Gastroesophageal sphincter (tissue), 3 donors: ENCODE results near the gene COLEC11.

Experiments
- EP300 ChIP-seq: sonication (generic); formaldehyde crosslinking; IDR thresholded peaks from one replicate; pipeline ENCODE4 v1.6.1; 2017; ENCODE audit warnings: antibody characterized with exemption, mild to moderate bottlenecking
- TF ChIP-seq, protein P1 (sequence below), 4 experiments: fragments of 200-600 bp in 2 of 4; fragments of 450-650 bp in 2 of 4; sonication (generic) in 1 of 4; IDR thresholded peaks; one replicate each; pipeline ENCODE4 v1.5.1; 2017 to 2019; ENCODE audit warnings: antibody characterized with exemption in 4 of 4, mild to moderate bottlenecking in 2 of 4, moderate library complexity in 2 of 4

DNA sequence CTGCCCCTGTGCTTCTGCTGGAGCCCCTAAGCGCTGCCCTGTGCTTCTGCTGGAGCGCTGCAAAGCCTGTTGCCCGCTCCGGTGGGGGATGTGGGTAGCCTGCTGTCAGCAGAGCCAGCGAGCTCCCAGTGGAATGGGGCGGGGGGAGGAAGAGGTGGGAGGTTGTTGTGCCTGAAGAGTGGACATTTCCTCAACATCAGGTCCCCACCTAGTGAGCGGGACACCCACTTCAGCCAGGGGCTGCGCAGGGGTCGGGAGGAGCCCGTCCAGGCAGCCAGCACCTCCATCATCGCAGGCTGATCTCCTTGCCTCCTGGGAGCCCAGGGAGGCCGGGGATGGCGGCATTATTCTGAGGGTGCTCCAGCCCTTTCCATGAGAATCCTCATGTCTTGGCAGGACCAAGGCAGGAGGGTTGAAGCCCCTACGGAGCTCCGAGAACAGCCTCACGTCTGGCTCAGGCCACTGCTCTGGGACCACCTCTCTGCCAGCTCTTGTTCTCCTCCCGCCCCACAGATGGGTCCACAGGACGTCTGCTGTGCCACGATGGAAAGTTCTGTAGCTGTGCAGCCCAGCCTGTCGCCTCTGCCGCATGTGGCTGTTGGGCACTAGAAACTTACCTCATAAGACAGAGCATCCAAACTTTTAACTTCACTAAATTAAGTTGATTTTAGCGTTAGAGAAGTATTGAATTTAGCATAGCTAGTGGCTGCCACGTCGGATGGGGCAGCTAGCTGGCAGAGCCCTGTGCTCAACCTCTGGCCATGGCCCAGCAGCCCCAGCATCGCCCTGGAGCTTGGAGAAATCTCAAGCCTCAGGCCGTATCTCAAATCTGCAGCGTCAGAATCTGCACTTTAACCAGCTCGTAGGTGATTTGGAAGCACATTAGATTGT lies 61.2 kb downstream of the COLEC11 start:
- TF ChIP-seq, protein P1, sequence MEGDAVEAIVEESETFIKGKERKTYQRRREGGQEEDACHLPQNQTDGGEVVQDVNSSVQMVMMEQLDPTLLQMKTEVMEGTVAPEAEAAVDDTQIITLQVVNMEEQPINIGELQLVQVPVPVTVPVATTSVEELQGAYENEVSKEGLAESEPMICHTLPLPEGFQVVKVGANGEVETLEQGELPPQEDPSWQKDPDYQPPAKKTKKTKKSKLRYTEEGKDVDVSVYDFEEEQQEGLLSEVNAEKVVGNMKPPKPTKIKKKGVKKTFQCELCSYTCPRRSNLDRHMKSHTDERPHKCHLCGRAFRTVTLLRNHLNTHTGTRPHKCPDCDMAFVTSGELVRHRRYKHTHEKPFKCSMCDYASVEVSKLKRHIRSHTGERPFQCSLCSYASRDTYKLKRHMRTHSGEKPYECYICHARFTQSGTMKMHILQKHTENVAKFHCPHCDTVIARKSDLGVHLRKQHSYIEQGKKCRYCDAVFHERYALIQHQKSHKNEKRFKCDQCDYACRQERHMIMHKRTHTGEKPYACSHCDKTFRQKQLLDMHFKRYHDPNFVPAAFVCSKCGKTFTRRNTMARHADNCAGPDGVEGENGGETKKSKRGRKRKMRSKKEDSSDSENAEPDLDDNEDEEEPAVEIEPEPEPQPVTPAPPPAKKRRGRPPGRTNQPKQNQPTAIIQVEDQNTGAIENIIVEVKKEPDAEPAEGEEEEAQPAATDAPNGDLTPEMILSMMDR (IDR thresholded peaks at IDR 0.05): no peak
- no peak for TF ChIP-seq EP300
